GM19193 (cell line): ENCODE results near the gene MAP6.

Experiments used
- POLR2A ChIP-seq: IDR thresholded peaks from 4 replicates; pipeline ENCODE4 v1.6.1; 2011; ENCODE audit not compliant: insufficient read depth, insufficient read length; ENCODE audit errors: extremely low read depth

Gene MAP6

GRCh38 chr11:75677275-75677674 lies 8.4 kb upstream of the MAP6 start:
- TF ChIP-seq POLR2A, result no peak

- TF ChIP-seq POLR2A, result no peak
Measured at GRCh38 chr11:75673977-75674582, 5.2 kb upstream of the MAP6 start.

GRCh38 chr11:75667831-75668450 lies 897 bp downstream of the MAP6 start:
- no peak for TF ChIP-seq POLR2A

- TF ChIP-seq POLR2A, result no peak
Measured at GRCh38 chr11:75667255-75667830, 1.5 kb downstream of the MAP6 start.

GRCh38 chr11:75665990-75666389 lies 2.8 kb downstream of the MAP6 start:
- no peak for TF ChIP-seq POLR2A

- no peak for TF ChIP-seq POLR2A
Measured at GRCh38 chr11:75665126-75665525, 3.7 kb downstream of the MAP6 start.

- TF ChIP-seq POLR2A, result no peak
Measured at GRCh38 chr11:75664389-75664788, 4.4 kb downstream of the MAP6 start.

GRCh38 chr11:75663808-75664207 lies 5.0 kb downstream of the MAP6 start:
- no peak for TF ChIP-seq POLR2A

- TF ChIP-seq POLR2A, result no peak
Measured at GRCh38 chr11:75659836-75660235, 9.0 kb downstream of the MAP6 start.

- TF ChIP-seq POLR2A, result no peak
Measured at GRCh38 chr11:75656044-75656727, 12.7 kb downstream of the MAP6 start.

GRCh38 chr11:75655605-75656004 lies 13.2 kb downstream of the MAP6 start:
- no peak for TF ChIP-seq POLR2A

- TF ChIP-seq POLR2A, result no peak
Measured at GRCh38 chr11:75654314-75654713, 14.5 kb downstream of the MAP6 start.

GRCh38 chr11:75653532-75653931 lies 15.3 kb downstream of the MAP6 start:
- no peak for TF ChIP-seq POLR2A

- no peak for TF ChIP-seq POLR2A
Measured at GRCh38 chr11:75652936-75653335, 15.9 kb downstream of the MAP6 start.

GRCh38 chr11:75651218-75651617 lies 17.6 kb downstream of the MAP6 start:
- no peak for TF ChIP-seq POLR2A
